Loucy (cell line): ENCODE data around the gene CCIN.

Experiments
- H2AFZ ChIP-seq: fragments of 200-600 bp; sonication (generic); 2 replicates; pipeline ENCODE4 v1.6.0; 2016; ENCODE audit warnings: antibody characterized with exemption, mild to moderate bottlenecking, low read length, moderate library complexity
- H3F3A ChIP-seq: fragments of 200-600 bp; 2 replicates; pipeline ENCODE4 v1.6.0; 2016; ENCODE audit warnings: antibody characterized with exemption, low read depth, mild to moderate bottlenecking
- H3K27me3 ChIP-seq: fragments of 200-600 bp; sonication (generic); 2 replicates; pipeline ENCODE4 v1.6.1; 2014; ENCODE audit warnings: low read length, mild to moderate bottlenecking; ENCODE audit not compliant: insufficient read depth, poor library complexity, severe bottlenecking
- H3K36me3 ChIP-seq: fragments of 200-600 bp; sonication (generic); 2 replicates; pipeline ENCODE4 v1.6.1; 2016; ENCODE audit warnings: low read length; ENCODE audit not compliant: insufficient read depth
- H3K4me1 ChIP-seq: fragments of 200-600 bp; sonication (generic); 2 replicates; pipeline ENCODE4 v1.5.1; 2014; ENCODE audit warnings: low read length, mild to moderate bottlenecking; ENCODE audit not compliant: insufficient read depth, poor library complexity, severe bottlenecking
- H3K4me2 ChIP-seq: fragments of 200-600 bp; sonication (generic); 2 replicates; pipeline ENCODE4 v1.6.0; 2014; ENCODE audit warnings: antibody characterized with exemption, low read length, low read depth, mild to moderate bottlenecking; ENCODE audit not compliant: poor library complexity, severe bottlenecking
- H3K4me3 ChIP-seq: fragments of 200-600 bp; sonication (generic); 2 replicates; pipeline ENCODE4 v1.5.1; 2014; ENCODE audit warnings: low read length, mild to moderate bottlenecking, mixed read lengths; ENCODE audit not compliant: poor library complexity, severe bottlenecking
- H3K79me2 ChIP-seq: fragments of 200-600 bp; sonication (generic); 2 replicates; pipeline ENCODE4 v1.6.1; 2014; ENCODE audit warnings: low read length; ENCODE audit not compliant: insufficient read depth
- H3K9ac ChIP-seq: fragments of 200-600 bp; sonication (generic); 2 replicates; pipeline ENCODE4 v1.6.0; 2014; ENCODE audit warnings: mild to moderate bottlenecking, low read depth, low read length, moderate library complexity; ENCODE audit not compliant: poor library complexity, severe bottlenecking
- H3K9me2 ChIP-seq: fragments of 200-600 bp; sonication (generic); replicated peaks from 2 replicates; pipeline ENCODE4 v1.6.1; 2016; ENCODE audit warnings: low read depth, low read length, mixed read lengths
- H3K9me3 ChIP-seq: fragments of 200-600 bp; sonication (generic); 2 replicates; pipeline ENCODE4 v1.6.1; 2014; ENCODE audit warnings: mild to moderate bottlenecking, antibody characterized with exemption, low read length, low read depth; ENCODE audit not compliant: insufficient read depth
- H4K20me1 ChIP-seq: fragments of 200-600 bp; sonication (generic); 2 replicates; pipeline ENCODE4 v1.6.0; 2014; ENCODE audit warnings: antibody characterized with exemption, low read length, mild to moderate bottlenecking; ENCODE audit not compliant: insufficient read depth, poor library complexity, severe bottlenecking
- EZH2phosphoT487 ChIP-seq: fragments of 200-600 bp; IDR thresholded peaks from 2 replicates; pipeline ENCODE4 v1.6.1; 2018; ENCODE audit warnings: antibody characterized with exemption, mild to moderate bottlenecking, moderate library complexity, borderline replicate concordance
- TF ChIP-seq, protein P1 (sequence below): fragments of 200-600 bp; sonication (generic); conservative IDR thresholded peaks from 2 replicates; pipeline ENCODE4 v1.5.1; 2014; ENCODE audit warnings: mild to moderate bottlenecking, antibody characterized with exemption, low read length

CCIN gene

GRCh38 chr9:36163786-36164170 lies 5.4 kb upstream of the CCIN start:
- Histone ChIP-seq H3K36me3 (no peaks in the 10 kb centered on the region), H3K4me2 (no peak overlapping the region), H3F3A (no peaks in the 10 kb centered on the region), H3K4me1 (no peaks in the 10 kb centered on the region), H3K9me2 (no peaks in the 10 kb centered on the region), H3K9me3 (no peaks in the 10 kb centered on the region), H3K9ac (no peak overlapping the region), H3K4me3 (no peak overlapping the region), H3K27me3 (no peaks in the 10 kb centered on the region), H4K20me1 (no peaks in the 10 kb centered on the region), H3K79me2 (no peaks in the 10 kb centered on the region), H2AFZ (no peak overlapping the region)
- TF ChIP-seq, protein P1, sequence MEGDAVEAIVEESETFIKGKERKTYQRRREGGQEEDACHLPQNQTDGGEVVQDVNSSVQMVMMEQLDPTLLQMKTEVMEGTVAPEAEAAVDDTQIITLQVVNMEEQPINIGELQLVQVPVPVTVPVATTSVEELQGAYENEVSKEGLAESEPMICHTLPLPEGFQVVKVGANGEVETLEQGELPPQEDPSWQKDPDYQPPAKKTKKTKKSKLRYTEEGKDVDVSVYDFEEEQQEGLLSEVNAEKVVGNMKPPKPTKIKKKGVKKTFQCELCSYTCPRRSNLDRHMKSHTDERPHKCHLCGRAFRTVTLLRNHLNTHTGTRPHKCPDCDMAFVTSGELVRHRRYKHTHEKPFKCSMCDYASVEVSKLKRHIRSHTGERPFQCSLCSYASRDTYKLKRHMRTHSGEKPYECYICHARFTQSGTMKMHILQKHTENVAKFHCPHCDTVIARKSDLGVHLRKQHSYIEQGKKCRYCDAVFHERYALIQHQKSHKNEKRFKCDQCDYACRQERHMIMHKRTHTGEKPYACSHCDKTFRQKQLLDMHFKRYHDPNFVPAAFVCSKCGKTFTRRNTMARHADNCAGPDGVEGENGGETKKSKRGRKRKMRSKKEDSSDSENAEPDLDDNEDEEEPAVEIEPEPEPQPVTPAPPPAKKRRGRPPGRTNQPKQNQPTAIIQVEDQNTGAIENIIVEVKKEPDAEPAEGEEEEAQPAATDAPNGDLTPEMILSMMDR, result no peak
- TF ChIP-seq EZH2phosphoT487, result no peak

DNA sequence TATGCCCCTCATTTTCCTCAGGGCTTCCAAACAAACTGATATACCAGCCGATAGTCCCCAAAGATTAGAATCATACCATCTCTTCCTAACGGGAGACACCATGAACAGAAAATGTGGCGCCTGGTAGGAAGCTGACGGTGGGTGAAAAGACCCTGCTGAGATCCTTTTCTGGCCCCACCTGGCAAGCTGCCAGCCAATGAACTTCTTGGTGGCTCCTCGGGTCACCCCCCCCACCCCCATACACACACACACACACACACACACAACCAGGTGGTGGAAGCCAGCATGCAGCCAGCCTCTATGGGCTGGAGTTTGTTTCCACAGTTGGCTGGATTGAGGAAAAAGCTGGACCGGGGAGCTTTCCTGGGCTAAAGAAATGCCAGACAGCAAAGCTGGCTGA lies 4.8 kb upstream of the CCIN start:
- Histone ChIP-seq H3K9ac (no peak overlapping the region), H3K79me2 (no peaks in the 10 kb centered on the region), H2AFZ (no peak overlapping the region), H4K20me1 (no peaks in the 10 kb centered on the region), H3K4me1 (no peaks in the 10 kb centered on the region), H3K4me2 (no peak overlapping the region), H3K4me3 (no peak overlapping the region), H3K9me3 (no peaks in the 10 kb centered on the region), H3K36me3 (no peaks in the 10 kb centered on the region), H3F3A (no peaks in the 10 kb centered on the region), H3K27me3 (no peaks in the 10 kb centered on the region), H3K9me2 (no peaks in the 10 kb centered on the region)
- TF ChIP-seq EZH2phosphoT487, result no peak
- TF ChIP-seq, protein P1, result no peak

DNA sequence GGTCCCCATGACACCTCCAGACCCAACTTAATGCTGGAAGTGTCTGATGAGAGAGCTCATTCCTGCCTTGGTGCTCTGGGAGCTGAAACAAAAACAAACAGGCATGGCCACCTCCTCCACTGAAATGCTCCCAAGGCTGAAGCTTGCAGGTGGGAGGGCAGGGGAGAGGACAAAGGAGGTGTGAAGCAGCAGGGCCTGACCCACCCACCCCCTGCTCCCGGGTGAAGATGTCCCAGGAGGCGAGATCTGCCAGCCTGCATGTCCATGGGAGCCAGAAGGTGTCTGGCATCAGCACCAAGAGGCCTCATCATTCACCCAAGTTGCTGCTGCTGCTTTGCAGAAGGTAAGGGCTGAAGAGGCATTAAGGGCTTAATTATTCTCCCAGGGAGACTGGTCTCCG lies 4.2 kb upstream of the CCIN start:
- Histone ChIP-seq H3K9me3 (no peaks in the 10 kb centered on the region), H3K4me2 (no peak overlapping the region), H3K9me2 (no peaks in the 10 kb centered on the region), H3K9ac (no peak overlapping the region), H4K20me1 (no peaks in the 10 kb centered on the region), H3K36me3 (no peaks in the 10 kb centered on the region), H3K4me3 (no peak overlapping the region), H3K27me3 (no peaks in the 10 kb centered on the region), H3K4me1 (no peaks in the 10 kb centered on the region), H3F3A (no peaks in the 10 kb centered on the region), H2AFZ (no peak overlapping the region), H3K79me2 (no peaks in the 10 kb centered on the region)
- TF ChIP-seq, protein P1, result no peak
- no peak for TF ChIP-seq EZH2phosphoT487
